NOMO-1 treated with dmso at 0.1 percent for 144 hours (cell line): Measurements from ENCODE around the gene TRPC5OS.

ENCODE experiments used
- DNase-seq: peaks from one replicate; lab custom pipeline; 2025; ENCODE audit not compliant: unreplicated experiment; lab: John Stamatoyannopoulos, UW

Gene TRPC5OS

DNA sequence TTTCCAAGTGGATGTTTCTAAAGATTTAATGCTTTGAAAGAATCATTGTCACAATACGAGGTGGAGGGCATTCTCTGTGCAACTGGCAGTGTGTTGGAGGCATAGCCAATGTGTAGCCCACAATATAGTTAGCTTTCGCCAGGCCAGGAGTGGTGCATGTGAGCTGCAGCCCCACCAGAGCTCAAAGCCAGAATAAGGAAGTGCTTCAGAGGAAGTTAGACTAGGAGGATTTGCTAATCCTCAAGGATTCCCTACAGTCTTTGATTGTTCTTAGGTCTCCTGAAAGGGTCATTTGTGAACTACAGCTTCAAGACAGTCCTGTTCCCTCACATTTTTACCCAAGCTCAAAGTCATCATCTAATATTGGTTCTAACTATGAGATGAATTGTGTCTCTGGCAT is 16.4 kb downstream of the TRPC5OS start:
- DNase-seq = no peak

- DNase-seq = no peak
Measured at GRCh38 chrX:111896148-111896547, 20.2 kb downstream of the TRPC5OS start.

- DNase-seq = peak; percentile 17
Measured at GRCh38 chrX:111914398-111915090, 38.6 kb downstream of the TRPC5OS start.

GRCh38 chrX:111917591-111917990 is 41.6 kb downstream of the TRPC5OS start:
- no peak for DNase-seq

DNA sequence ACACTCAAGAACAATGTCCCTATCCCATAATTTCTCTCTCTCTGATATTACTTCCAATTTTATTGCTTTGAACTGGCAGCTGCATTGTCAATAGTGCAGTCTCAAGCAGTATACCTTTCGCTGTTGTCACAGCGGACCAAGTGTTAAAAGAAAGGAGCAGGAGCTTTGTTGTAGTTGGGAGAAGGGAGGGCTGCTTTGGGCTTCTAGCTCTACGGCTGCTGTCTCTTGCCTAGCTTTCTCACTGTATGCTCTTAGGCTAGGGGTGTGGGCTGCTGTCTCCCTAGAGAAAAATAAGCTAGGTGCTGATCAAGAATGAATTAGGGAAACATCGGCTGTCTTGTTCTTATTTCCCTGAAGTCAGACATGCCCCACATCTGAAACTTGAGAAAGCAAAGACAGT is 52.5 kb downstream of the TRPC5OS start:
- DNase-seq = no peak
